Astrocyte of the cerebellum (primary cell): ENCODE data around the gene BACH2.

Experiments
- DNase-seq: peaks from one replicate; pipeline ENCODE4 v3.0.0-alpha.2; 2011; ENCODE audit warnings: low read depth
- H3K4me3 ChIP-seq: 2 replicates; pipeline ENCODE4 v1.5.1; 2011; ENCODE audit warnings: mild to moderate bottlenecking, low read depth, low read length, moderate library complexity
- in situ Hi-C: cut with HindIII; loops from 2 replicates; pipeline ENCODE4 v1.10.0; 2017; ENCODE audit warnings: low sequenced_read_pairs
- TF ChIP-seq, protein P1 (sequence below): IDR thresholded peaks from 2 replicates; pipeline ENCODE4 v1.5.1; 2012; ENCODE audit warnings: low read length, low read depth, moderate library complexity, mild to moderate bottlenecking; ENCODE audit errors: missing control alignments

BACH2 gene

GRCh38 chr6:90079560-90080490 is 216.8 kb downstream of the BACH2 start:
- DNase-seq = no peak
- in situ Hi-C loops = no loop called here
- TF ChIP-seq, protein P1, sequence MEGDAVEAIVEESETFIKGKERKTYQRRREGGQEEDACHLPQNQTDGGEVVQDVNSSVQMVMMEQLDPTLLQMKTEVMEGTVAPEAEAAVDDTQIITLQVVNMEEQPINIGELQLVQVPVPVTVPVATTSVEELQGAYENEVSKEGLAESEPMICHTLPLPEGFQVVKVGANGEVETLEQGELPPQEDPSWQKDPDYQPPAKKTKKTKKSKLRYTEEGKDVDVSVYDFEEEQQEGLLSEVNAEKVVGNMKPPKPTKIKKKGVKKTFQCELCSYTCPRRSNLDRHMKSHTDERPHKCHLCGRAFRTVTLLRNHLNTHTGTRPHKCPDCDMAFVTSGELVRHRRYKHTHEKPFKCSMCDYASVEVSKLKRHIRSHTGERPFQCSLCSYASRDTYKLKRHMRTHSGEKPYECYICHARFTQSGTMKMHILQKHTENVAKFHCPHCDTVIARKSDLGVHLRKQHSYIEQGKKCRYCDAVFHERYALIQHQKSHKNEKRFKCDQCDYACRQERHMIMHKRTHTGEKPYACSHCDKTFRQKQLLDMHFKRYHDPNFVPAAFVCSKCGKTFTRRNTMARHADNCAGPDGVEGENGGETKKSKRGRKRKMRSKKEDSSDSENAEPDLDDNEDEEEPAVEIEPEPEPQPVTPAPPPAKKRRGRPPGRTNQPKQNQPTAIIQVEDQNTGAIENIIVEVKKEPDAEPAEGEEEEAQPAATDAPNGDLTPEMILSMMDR = no peak
- H3K4me3 ChIP-seq = no peak overlapping the region

- DNase-seq = no peak
- H3K4me3 ChIP-seq = no peak overlapping the region
- in situ Hi-C loops = no loop called here
- TF ChIP-seq, protein P1 = no peak
Observed at GRCh38 chr6:90078513-90079289, 217.9 kb downstream of the BACH2 start.

GRCh38 chr6:90076511-90077415 is 219.9 kb downstream of the BACH2 start:
- DNase-seq = no peak
- TF ChIP-seq, protein P1 = no peak
- no peak overlapping the region for H3K4me3 ChIP-seq
- in situ Hi-C loops = no loop called here

- TF ChIP-seq, protein P1 = no peak
- DNase-seq = no peak
- in situ Hi-C loops = no loop called here
- H3K4me3 ChIP-seq = no peak overlapping the region
Observed at GRCh38 chr6:90074161-90074850, 222.3 kb downstream of the BACH2 start.

- TF ChIP-seq, protein P1 = no peak
- no peak overlapping the region for H3K4me3 ChIP-seq
- in situ Hi-C loops = no loop called here
- no peak for DNase-seq
Observed at GRCh38 chr6:90072935-90073464, 223.6 kb downstream of the BACH2 start.
